ENCODE measurements around the gene FRMD3. TPM values are rescaled to one million over a fixed set of nuclear protein-coding genes. Genes with fewer than 3 reads are reported as not detected.

FRMD3 gene
- total and polyA plus RNA-seq, 2 donors (not counting 3 experiments of a cell fraction or from before 2014, with no cell fraction given) = 3.0 to 6.1 TPM

- TF ChIP-seq MYC (IDR thresholded peaks at IDR 0.05; ENCODE audit: low read depth, low read length) = no peak
- peak; percentile 79 to 90 for TF ChIP-seq CTCF (IDR thresholded peaks at IDR 0.05; ENCODE audit: extremely low read depth in 1 of 2, insufficient read depth in 1 of 2, low read depth in 1 of 2, low read length in 2 of 2)
- Histone ChIP-seq H3K4me2 (ENCODE audit: insufficient read depth, low read length) (no peak overlapping the region), H2AFZ (ENCODE audit: low read depth, low read length) (no peak overlapping the region), H3K27me3 (ENCODE audit: control insufficient read depth in 2 of 2, insufficient read depth in 2 of 2, low read length in 2 of 2) (no peaks in the 10 kb centered on the region), H3K9me3 (replicated peaks; ENCODE audit: control insufficient read depth, insufficient read depth, low read length) (no peaks in the 10 kb centered on the region), H3K79me2 (ENCODE audit: control insufficient read depth, insufficient read depth, low read length) (no peaks in the 10 kb centered on the region), H3K9ac (replicated peaks; ENCODE audit: extremely low read depth, insufficient read depth, low read length) (no peak overlapping the region), H3K4me3 (replicated peaks in 1 of 3; ENCODE audit: insufficient read depth in 1 of 3, low read depth in 1 of 3, low read length in 3 of 3) (no peak overlapping the region), H3K36me3 (ENCODE audit: control insufficient read depth in 2 of 2, extremely low read depth in 1 of 2, insufficient read depth in 2 of 2, low read length in 2 of 2) (no peaks in the 10 kb centered on the region), H3K9me1 (replicated peaks; ENCODE audit: control insufficient read depth, extremely low read depth, insufficient read depth, low read length) (no peaks in the 10 kb centered on the region), H3K27ac (ENCODE audit: insufficient read depth, low read depth, low read length) (no peak overlapping the region), H4K20me1 (replicated peaks; ENCODE audit: control insufficient read depth, extremely low read depth, insufficient read depth, low read length) (no peaks in the 10 kb centered on the region), H3K4me1 (ENCODE audit: control insufficient read depth, extremely low read depth, insufficient read depth, low read length) (peaks cover 3% of the 10 kb centered on the region)
- peak; percentile 74 for DNase-seq (ENCODE audit: low read depth, low spot score)
- intact Hi-C loops (cut with micrococcal nuclease) = loop anchor here (1.0 to 2.0 kb wide), 5 partner anchors 68 to 263 kb away; no protein-coding TSS in a partner anchor
- BruUV-seq (replicated peaks) = no TSS peak
- dilution Hi-C loops (cut with MboI; ENCODE audit: extremely low pct_ligation_motif_present, low sequenced_read_pairs) = no loop called here
- FAIRE-seq = peak; percentile 81
- ChIA-PET CTCF (interaction anchor here (0.5 to 5.9 kb wide), 74 partner anchors 9 to 315 kb away, joined by 3 to 280 read pairs (median 5); partner anchors contain the start of genes FRMD3 and IDNK), POLR2A (no interaction called here)
Measured at GRCh38 chr9:83334320-83334719, 203.9 kb downstream of the FRMD3 start.

- POLR2A ChIA-PET = no interaction called here
- TF ChIP-seq CTCF (IDR thresholded peaks at IDR 0.05; ENCODE audit: extremely low read depth in 1 of 2, insufficient read depth in 1 of 2, low read depth in 1 of 2, low read length in 2 of 2) (no peak), FOS (IDR thresholded peaks at IDR 0.05; ENCODE audit: borderline replicate concordance, insufficient read depth, low read length) (no peak), GATA2 (IDR thresholded peaks at IDR 0.05; ENCODE audit: insufficient read depth, insufficient read length, low read depth, low read length) (no peak), EZH2 (IDR thresholded peaks at IDR 0.05; ENCODE audit: borderline replicate concordance, low read depth, low read length, severe bottlenecking) (no peak), POLR2A (IDR thresholded peaks at IDR 0.05; ENCODE audit: low read depth, low read length) (no peak), JUN (IDR thresholded peaks at IDR 0.05; ENCODE audit: borderline replicate concordance, insufficient read depth, insufficient read length, low read depth) (no peak), MYC (IDR thresholded peaks at IDR 0.05; ENCODE audit: low read depth, low read length) (no peak), MAX (IDR thresholded peaks at IDR 0.05; ENCODE audit: insufficient read depth, insufficient read length) (no peak), POLR2AphosphoS5 (IDR thresholded peaks at IDR 0.05; ENCODE audit: insufficient read depth, low read depth, low read length) (no peak)
- Histone ChIP-seq H4K20me1 (replicated peaks; ENCODE audit: control insufficient read depth, extremely low read depth, insufficient read depth, low read length) (no peaks in the 10 kb centered on the region), H3K4me1 (ENCODE audit: control insufficient read depth, extremely low read depth, insufficient read depth, low read length) (peaks cover 3% of the 10 kb centered on the region), H3K9ac (replicated peaks; ENCODE audit: extremely low read depth, insufficient read depth, low read length) (no peak overlapping the region), H3K9me3 (replicated peaks; ENCODE audit: control insufficient read depth, insufficient read depth, low read length) (no peaks in the 10 kb centered on the region), H3K27ac (ENCODE audit: insufficient read depth, low read depth, low read length) (no peak overlapping the region), H3K79me2 (ENCODE audit: control insufficient read depth, insufficient read depth, low read length) (no peaks in the 10 kb centered on the region), H3K4me2 (ENCODE audit: insufficient read depth, low read length) (no peak overlapping the region), H3K9me1 (replicated peaks; ENCODE audit: control insufficient read depth, extremely low read depth, insufficient read depth, low read length) (no peaks in the 10 kb centered on the region), H3K36me3 (ENCODE audit: control insufficient read depth in 2 of 2, extremely low read depth in 1 of 2, insufficient read depth in 2 of 2, low read length in 2 of 2) (no peaks in the 10 kb centered on the region), H3K4me3 (replicated peaks in 1 of 3; ENCODE audit: insufficient read depth in 1 of 3, low read depth in 1 of 3, low read length in 3 of 3) (no peak overlapping the region), H2AFZ (ENCODE audit: low read depth, low read length) (no peak overlapping the region), H3K27me3 (ENCODE audit: control insufficient read depth in 2 of 2, insufficient read depth in 2 of 2, low read length in 2 of 2) (no peaks in the 10 kb centered on the region)
- intact Hi-C loops (cut with micrococcal nuclease) (no loop called here), dilution Hi-C loops (cut with MboI; ENCODE audit: extremely low pct_ligation_motif_present, low sequenced_read_pairs) (no loop called here)
- DNase-seq (ENCODE audit: low read depth, low spot score) = no peak
- BruUV-seq (replicated peaks) = no TSS peak
- FAIRE-seq = no peak
- CTCF ChIA-PET = interaction anchor here (0.6 to 5.0 kb wide), 5 partner anchors 10 to 213 kb away, joined by 3 to 23 read pairs (median 3); no protein-coding TSS in a partner anchor
Measured at GRCh38 chr9:83330207-83331196, 207.7 kb downstream of the FRMD3 start.

Data from endothelial cell of umbilical vein (primary cell).